IMR-90 (cell line): Measurements from ENCODE around the gene SERTAD4. TPM values are rescaled to one million over a fixed set of nuclear protein-coding genes. Genes with fewer than 3 reads are reported as not detected.

Experiments
- ATAC-seq: fragments of 200-7000 bp; cut with Tn5 transposase; 2 replicates; pipeline ENCODE4 v1.9.1; 2020; ENCODE audit warnings: low read depth, mild to moderate bottlenecking, moderate library complexity
- BruUV-seq: library from RNA; stranded (reverse); fragments of 400-500 nt; replicated peaks from 2 replicates; lab custom pipeline; 2021; lab: Mats Ljungman, UMichigan
- CTCF ChIA-PET: fragments of 300-600 bp; formaldehyde crosslinking; extraction: SDS; loops from one replicate; lab custom pipeline; 2021; ENCODE audit warnings: antibody characterized with exemption; lab: Yijun Ruan, JAX
- POLR2A ChIA-PET: fragments of 300-600 bp; sonication (Branson Sonifier 250); formaldehyde crosslinking; loops from one replicate; lab custom pipeline; 2022; ENCODE audit warnings: antibody characterized with exemption; ENCODE audit not compliant: unreplicated experiment; lab: Charles Lee
- DNase-seq: peaks from one replicate; pipeline ENCODE4 v3.0.0; 2013
- H2AFZ ChIP-seq: replicated peaks from 2 replicates; pipeline ENCODE3; 2013; ENCODE audit warnings: low read length, mild to moderate bottlenecking; ENCODE audit not compliant: poor library complexity
- H2AK5ac ChIP-seq: 2 replicates; pipeline ENCODE4 v1.6.1; 2013; ENCODE audit warnings: low read depth, low read length, inconsistent platforms
- H2AK9ac ChIP-seq: replicated peaks from 2 replicates; pipeline ENCODE3; 2013; ENCODE audit warnings: mild to moderate bottlenecking, low read depth, low read length, moderate library complexity; ENCODE audit not compliant: poor library complexity
- H2BK120ac ChIP-seq: 2 replicates; pipeline ENCODE4 v1.6.1; 2013; ENCODE audit warnings: low read depth, low read length, inconsistent platforms
- H2BK15ac ChIP-seq: 3 replicates; pipeline ENCODE4 v1.6.1; 2013; ENCODE audit warnings: low read depth, low read length, inconsistent platforms
- H2BK20ac ChIP-seq: 2 replicates; pipeline ENCODE4 v1.6.1; 2013; ENCODE audit warnings: low read depth, mild to moderate bottlenecking, inconsistent platforms, low read length, moderate library complexity
- H2BK5ac ChIP-seq: 2 replicates; pipeline ENCODE4 v1.6.1; 2013; ENCODE audit warnings: mild to moderate bottlenecking, low read depth, low read length, inconsistent platforms; ENCODE audit not compliant: poor library complexity, severe bottlenecking
- H3K14ac ChIP-seq: replicated peaks from 2 replicates; pipeline ENCODE4 v1.6.1; 2013; ENCODE audit warnings: low read depth, low read length, inconsistent platforms
- H3K18ac ChIP-seq: 2 replicates; pipeline ENCODE4 v1.6.1; 2013; ENCODE audit warnings: low read depth, low read length, control low read depth
- H3K23ac ChIP-seq: 2 replicates; pipeline ENCODE4 v1.6.1; 2013; ENCODE audit warnings: low read depth, low read length, inconsistent platforms
- H3K27ac ChIP-seq: 2 replicates; pipeline ENCODE4 v1.5.1; 2013; ENCODE audit warnings: mild to moderate bottlenecking, control low read depth, low read length; ENCODE audit not compliant: insufficient read depth
- H3K27me3 ChIP-seq: 2 replicates; pipeline ENCODE4 v1.6.1; 2013; ENCODE audit warnings: low read length; ENCODE audit not compliant: control insufficient read depth, insufficient read depth
- H3K36me3 ChIP-seq: 2 replicates; pipeline ENCODE4 v1.6.1; 2013; ENCODE audit warnings: low read length, mixed read lengths; ENCODE audit not compliant: control insufficient read depth, insufficient read depth
- H3K4ac ChIP-seq: 2 replicates; pipeline ENCODE4 v1.6.1; 2013; ENCODE audit warnings: low read depth, low read length, inconsistent platforms
- H3K4me1 ChIP-seq: 2 replicates; pipeline ENCODE4 v1.6.1; 2013; ENCODE audit warnings: low read length, mixed read lengths; ENCODE audit not compliant: control insufficient read depth, insufficient read depth
- H3K4me2 ChIP-seq: 2 replicates; pipeline ENCODE4 v1.6.1; 2013; ENCODE audit warnings: low read depth, mild to moderate bottlenecking, control low read depth, low read length, moderate library complexity
- H3K4me3 ChIP-seq: 2 replicates; pipeline ENCODE4 v1.5.1; 2013; ENCODE audit warnings: low read depth, mild to moderate bottlenecking, control low read depth, low read length, moderate library complexity; ENCODE audit not compliant: insufficient read depth
- H3K56ac ChIP-seq: 2 replicates; pipeline ENCODE4 v1.6.1; 2013; ENCODE audit warnings: low read length, inconsistent platforms; ENCODE audit not compliant: insufficient read depth; ENCODE audit errors: extremely low read depth
- H3K79me1 ChIP-seq, 2 experiments: 2 replicates each; pipeline ENCODE4 v1.6.1; 2013; ENCODE audit warnings: low read length in 2 of 2, inconsistent platforms in 1 of 2, low read depth in 1 of 2
- H3K9ac ChIP-seq: 2 replicates; pipeline ENCODE4 v1.6.1; 2013; ENCODE audit warnings: low read depth, low read length, control low read depth
- H3K9me1 ChIP-seq: 2 replicates; pipeline ENCODE4 v1.6.1; 2013; ENCODE audit warnings: low read length, inconsistent platforms; ENCODE audit not compliant: insufficient read depth
- H3K9me3 ChIP-seq: 2 replicates; pipeline ENCODE4 v1.6.1; 2013; ENCODE audit warnings: low read length; ENCODE audit not compliant: control insufficient read depth, insufficient read depth
- H4K20me1 ChIP-seq: 2 replicates; pipeline ENCODE4 v1.6.1; 2013; ENCODE audit warnings: low read length, inconsistent platforms; ENCODE audit not compliant: insufficient read depth
- H4K5ac ChIP-seq: 2 replicates; pipeline ENCODE4 v1.6.1; 2013; ENCODE audit warnings: mild to moderate bottlenecking, low read depth, low read length, control low read depth
- H4K8ac ChIP-seq, 2 experiments: 2 replicates each; pipeline ENCODE4 v1.6.1; 2013; ENCODE audit warnings: low read depth in 2 of 2, low read length in 2 of 2, control low read depth in 1 of 2, inconsistent platforms in 1 of 2
- H4K91ac ChIP-seq: 2 replicates; pipeline ENCODE4 v1.6.1; 2013; ENCODE audit warnings: low read depth, low read length, inconsistent platforms; ENCODE audit not compliant: insufficient read depth
- BHLHE40 ChIP-seq: fragments of 150-350 bp; IDR thresholded peaks from 2 replicates; pipeline ENCODE4 v1.6.1; 2016; ENCODE audit warnings: mild to moderate bottlenecking, low read depth, low read length
- CEBPB ChIP-seq: IDR thresholded peaks from 2 replicates; pipeline ENCODE4 v1.6.1; 2012; ENCODE audit warnings: low read depth, low read length, improper control_type of control experiment
- FOS ChIP-seq: fragments of 150-350 bp; IDR thresholded peaks from 2 replicates; pipeline ENCODE4 v1.6.1; 2016; ENCODE audit warnings: low read depth, low read length
- MAFK ChIP-seq: IDR thresholded peaks from 2 replicates; pipeline ENCODE4 v1.6.1; 2012; ENCODE audit warnings: low read depth, low read length, improper control_type of control experiment
- MAZ ChIP-seq: IDR thresholded peaks from 2 replicates; pipeline ENCODE4 v1.6.1; 2012; ENCODE audit warnings: low read depth, mild to moderate bottlenecking, low read length, improper control_type of control experiment, moderate library complexity, borderline replicate concordance
- POLR2A ChIP-seq: IDR thresholded peaks from 2 replicates; pipeline ENCODE4 v1.6.1; 2012; ENCODE audit warnings: mild to moderate bottlenecking, low read depth, low read length
- RAD21 ChIP-seq: IDR thresholded peaks from 2 replicates; pipeline ENCODE4 v1.6.1; 2012; ENCODE audit warnings: low read length, improper control_type of control experiment
- RCOR1 ChIP-seq: IDR thresholded peaks from 2 replicates; pipeline ENCODE4 v1.6.1; 2012; ENCODE audit warnings: mild to moderate bottlenecking, low read length, improper control_type of control experiment; ENCODE audit not compliant: insufficient replicate concordance
- SMC3 ChIP-seq: fragments of 150-350 bp; IDR thresholded peaks from 2 replicates; pipeline ENCODE4 v1.6.1; 2016; ENCODE audit warnings: low read depth, mild to moderate bottlenecking, antibody characterized with exemption, low read length, moderate library complexity
- WGBS, 2 experiments: methylation state at CpG; one replicate each; pipeline versions ENCODE4 v1.1.5 to v1.1.7; 2013; ENCODE audit warnings: missing lambda C conversion rate in 2 of 2; ENCODE audit not compliant: insufficient read length in 1 of 2; ENCODE audit errors: extremely low coverage in 2 of 2; 5-methylcytosine and 5-hydroxymethylcytosine counted together
- dilution Hi-C: fragments of 300-500 bp; cut with HindIII; formaldehyde crosslinking; loops from one replicate; pipeline ENCODE4 v1.14.3; 2018; ENCODE audit warnings: low sequenced_read_pairs; ENCODE audit not compliant: unreplicated experiment
- in situ Hi-C: fragments of 300-500 bp; cut with MboI; formaldehyde crosslinking; loops from 3 replicates; pipeline ENCODE4 v1.14.3; 2019; ENCODE audit warnings: low sequenced_read_pairs, inconsistent platforms, mixed read lengths
- intact Hi-C: fragments of 100-400 bp; cut with micrococcal nuclease; formaldehyde crosslinking; loops from 2 replicates; pipeline ENCODE4 v1.10.0; 2022
- polyA plus RNA-seq, 3 experiments: library from polyadenylated mRNA; depleted of rRNA; stranded (reverse); fragments of >200 nt; gene quantifications; 2 replicates each; pipeline ENCODE4 v1.2.3, GENCODE V29; 2012; ENCODE audit warnings: low replicate concordance in 1 of 3
- total RNA-seq: library from RNA; depleted of rRNA; stranded (reverse); fragments of >200 nt; gene quantifications from 2 replicates; pipeline ENCODE4 v1.2.3, GENCODE V29; 2012
- TF ChIP-seq, protein P1 (sequence below): conservative IDR thresholded peaks from 2 replicates; pipeline ENCODE4 v1.5.1; 2012; ENCODE audit warnings: mild to moderate bottlenecking, low read depth, low read length, improper control_type of control experiment
- TF ChIP-seq, protein P2 (sequence below): fragments of 150-350 bp; IDR thresholded peaks from 2 replicates; pipeline ENCODE4 v1.6.1; 2016; ENCODE audit warnings: low read depth, mild to moderate bottlenecking, low read length, moderate library complexity, borderline replicate concordance
- TF ChIP-seq, protein P3 (sequence below): fragments of 150-350 bp; IDR thresholded peaks from 2 replicates; pipeline ENCODE4 v1.6.1; 2017; ENCODE audit warnings: mild to moderate bottlenecking, antibody characterized with exemption, low read length, low read depth

Gene SERTAD4
- total and polyA plus RNA-seq, 2 of the 4 experiments (the other 2 are of a cell fraction): under 0.01 to 0.22 TPM

DNA sequence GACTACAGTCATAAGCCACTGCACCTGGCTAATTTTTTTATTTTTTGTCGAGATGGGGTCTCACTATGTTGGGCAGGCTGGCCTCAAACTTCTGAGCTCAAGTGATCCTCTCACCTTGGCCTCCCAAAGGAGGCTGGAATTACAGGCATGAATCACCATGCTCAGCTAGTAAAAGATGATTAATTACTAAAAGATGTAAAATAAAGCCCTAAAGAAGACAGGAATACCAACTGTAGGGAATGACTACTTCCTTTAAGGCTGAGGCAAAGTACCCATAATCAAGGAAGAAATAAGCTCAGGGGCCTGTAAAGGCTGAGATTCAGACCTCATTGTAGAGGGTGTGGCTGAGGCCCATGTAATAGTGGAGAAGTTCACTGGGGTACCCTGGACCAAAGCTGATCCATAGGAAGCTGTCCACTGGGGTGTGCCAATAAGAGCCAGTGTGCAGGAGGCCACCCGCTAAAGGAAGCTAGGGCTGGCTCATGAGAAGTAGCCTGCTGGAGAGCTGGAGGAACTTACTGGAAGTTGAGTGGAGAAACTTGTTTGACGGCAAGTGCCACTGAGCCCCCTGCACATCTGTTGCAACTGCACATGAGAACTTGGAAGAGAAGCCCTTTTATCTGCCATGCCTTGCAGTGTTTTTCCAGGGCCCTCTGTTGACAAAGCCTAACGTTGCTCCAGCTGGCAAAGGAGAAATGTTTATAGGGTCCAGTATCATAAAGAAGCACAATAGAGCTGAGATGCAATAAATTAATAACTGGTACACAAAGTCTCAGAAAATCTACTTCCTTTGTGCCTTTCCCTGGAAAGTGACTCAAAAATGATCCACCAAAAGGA, 17.8 kb upstream of the SERTAD4 start:
- TF ChIP-seq, protein P1, sequence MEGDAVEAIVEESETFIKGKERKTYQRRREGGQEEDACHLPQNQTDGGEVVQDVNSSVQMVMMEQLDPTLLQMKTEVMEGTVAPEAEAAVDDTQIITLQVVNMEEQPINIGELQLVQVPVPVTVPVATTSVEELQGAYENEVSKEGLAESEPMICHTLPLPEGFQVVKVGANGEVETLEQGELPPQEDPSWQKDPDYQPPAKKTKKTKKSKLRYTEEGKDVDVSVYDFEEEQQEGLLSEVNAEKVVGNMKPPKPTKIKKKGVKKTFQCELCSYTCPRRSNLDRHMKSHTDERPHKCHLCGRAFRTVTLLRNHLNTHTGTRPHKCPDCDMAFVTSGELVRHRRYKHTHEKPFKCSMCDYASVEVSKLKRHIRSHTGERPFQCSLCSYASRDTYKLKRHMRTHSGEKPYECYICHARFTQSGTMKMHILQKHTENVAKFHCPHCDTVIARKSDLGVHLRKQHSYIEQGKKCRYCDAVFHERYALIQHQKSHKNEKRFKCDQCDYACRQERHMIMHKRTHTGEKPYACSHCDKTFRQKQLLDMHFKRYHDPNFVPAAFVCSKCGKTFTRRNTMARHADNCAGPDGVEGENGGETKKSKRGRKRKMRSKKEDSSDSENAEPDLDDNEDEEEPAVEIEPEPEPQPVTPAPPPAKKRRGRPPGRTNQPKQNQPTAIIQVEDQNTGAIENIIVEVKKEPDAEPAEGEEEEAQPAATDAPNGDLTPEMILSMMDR: no peak
- no peak for TF ChIP-seq POLR2A
- TF ChIP-seq FOS: no peak
- TF ChIP-seq MAZ: no peak
- TF ChIP-seq BHLHE40: no peak
- TF ChIP-seq, protein P2, sequence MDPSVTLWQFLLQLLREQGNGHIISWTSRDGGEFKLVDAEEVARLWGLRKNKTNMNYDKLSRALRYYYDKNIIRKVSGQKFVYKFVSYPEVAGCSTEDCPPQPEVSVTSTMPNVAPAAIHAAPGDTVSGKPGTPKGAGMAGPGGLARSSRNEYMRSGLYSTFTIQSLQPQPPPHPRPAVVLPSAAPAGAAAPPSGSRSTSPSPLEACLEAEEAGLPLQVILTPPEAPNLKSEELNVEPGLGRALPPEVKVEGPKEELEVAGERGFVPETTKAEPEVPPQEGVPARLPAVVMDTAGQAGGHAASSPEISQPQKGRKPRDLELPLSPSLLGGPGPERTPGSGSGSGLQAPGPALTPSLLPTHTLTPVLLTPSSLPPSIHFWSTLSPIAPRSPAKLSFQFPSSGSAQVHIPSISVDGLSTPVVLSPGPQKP: no peak
- no peak for TF ChIP-seq CEBPB
- TF ChIP-seq RCOR1: no peak
- TF ChIP-seq SMC3: no peak
- no peak for TF ChIP-seq RAD21
- TF ChIP-seq, protein P3, sequence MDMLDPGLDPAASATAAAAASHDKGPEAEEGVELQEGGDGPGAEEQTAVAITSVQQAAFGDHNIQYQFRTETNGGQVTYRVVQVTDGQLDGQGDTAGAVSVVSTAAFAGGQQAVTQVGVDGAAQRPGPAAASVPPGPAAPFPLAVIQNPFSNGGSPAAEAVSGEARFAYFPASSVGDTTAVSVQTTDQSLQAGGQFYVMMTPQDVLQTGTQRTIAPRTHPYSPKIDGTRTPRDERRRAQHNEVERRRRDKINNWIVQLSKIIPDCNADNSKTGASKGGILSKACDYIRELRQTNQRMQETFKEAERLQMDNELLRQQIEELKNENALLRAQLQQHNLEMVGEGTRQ: no peak
- TF ChIP-seq MAFK: no peak
- H4K91ac ChIP-seq: no peak overlapping the region
- H4K5ac ChIP-seq: no peak overlapping the region
- CTCF ChIA-PET: no interaction called here
- no peak overlapping the region for H3K4me3 ChIP-seq
- H3K9ac ChIP-seq: no peak overlapping the region
- no peaks in the 10 kb centered on the region for H3K79me1 ChIP-seq
- H3K27ac ChIP-seq: no peak overlapping the region
- H3K18ac ChIP-seq: no peak overlapping the region
- dilution Hi-C loops: no loop called here
- H2AFZ ChIP-seq: no peak overlapping the region
- ATAC-seq (no peak), DNase-seq (no peak)
- H3K4me2 ChIP-seq: no peak overlapping the region
- no peak overlapping the region for H3K56ac ChIP-seq
- no peak overlapping the region for H2BK120ac ChIP-seq
- no peak overlapping the region for H2BK5ac ChIP-seq
- BruUV-seq: no TSS peak
- no peak overlapping the region for H2BK20ac ChIP-seq
- POLR2A ChIA-PET: no interaction called here
- H3K23ac ChIP-seq: no peak overlapping the region
- H4K20me1 ChIP-seq: no peaks in the 10 kb centered on the region
- in situ Hi-C loops: no loop called here
- no peak overlapping the region; the same call in 1 of the 2 replicates for H3K14ac ChIP-seq
- no peak overlapping the region for H3K4ac ChIP-seq
- H3K9me1 ChIP-seq: no peaks in the 10 kb centered on the region
- no peak overlapping the region for H2AK9ac ChIP-seq
- no peaks in the 10 kb centered on the region for H3K36me3 ChIP-seq
- H2AK5ac ChIP-seq: no peak overlapping the region
- H4K8ac ChIP-seq: no peak overlapping the region
- no peak overlapping the region for H2BK15ac ChIP-seq
- 100% methylated on average over 1 of the region's 4 CpGs; no CpG with 5 or more reads in 1 of the 2 experiments for WGBS, 2 experiments
- no peaks in the 10 kb centered on the region for H3K4me1 ChIP-seq
- intact Hi-C loops: no loop called here
- H3K9me3 ChIP-seq: no peaks in the 10 kb centered on the region
- no peaks in the 10 kb centered on the region for H3K27me3 ChIP-seq
